DMS 273 (cell line): ENCODE data around the gene SLC49A4.
"Not testable (repeated sequence)": the region's sequence is repeated elsewhere in the genome, so short reads cannot be mapped to it uniquely, and the experiment has no call there.

ENCODE experiments used
- DNase-seq: peaks from one replicate; lab custom pipeline; 2025; ENCODE audit not compliant: unreplicated experiment; lab: John Stamatoyannopoulos, UW

SLC49A4 gene, protein sequence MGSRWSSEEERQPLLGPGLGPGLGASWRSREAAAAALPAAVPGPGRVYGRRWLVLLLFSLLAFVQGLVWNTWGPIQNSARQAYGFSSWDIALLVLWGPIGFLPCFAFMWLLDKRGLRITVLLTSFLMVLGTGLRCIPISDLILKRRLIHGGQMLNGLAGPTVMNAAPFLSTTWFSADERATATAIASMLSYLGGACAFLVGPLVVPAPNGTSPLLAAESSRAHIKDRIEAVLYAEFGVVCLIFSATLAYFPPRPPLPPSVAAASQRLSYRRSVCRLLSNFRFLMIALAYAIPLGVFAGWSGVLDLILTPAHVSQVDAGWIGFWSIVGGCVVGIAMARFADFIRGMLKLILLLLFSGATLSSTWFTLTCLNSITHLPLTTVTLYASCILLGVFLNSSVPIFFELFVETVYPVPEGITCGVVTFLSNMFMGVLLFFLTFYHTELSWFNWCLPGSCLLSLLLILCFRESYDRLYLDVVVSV

GRCh38 chr3:122794779-122795673 lies at the start of gene SLC49A4:
Gene SLC49A4, plus strand, starts transcription at chr3:122795069. Its CDS starts 124 bp downstream, at chr3:122795193.
- DNase-seq = no peak

DNA sequence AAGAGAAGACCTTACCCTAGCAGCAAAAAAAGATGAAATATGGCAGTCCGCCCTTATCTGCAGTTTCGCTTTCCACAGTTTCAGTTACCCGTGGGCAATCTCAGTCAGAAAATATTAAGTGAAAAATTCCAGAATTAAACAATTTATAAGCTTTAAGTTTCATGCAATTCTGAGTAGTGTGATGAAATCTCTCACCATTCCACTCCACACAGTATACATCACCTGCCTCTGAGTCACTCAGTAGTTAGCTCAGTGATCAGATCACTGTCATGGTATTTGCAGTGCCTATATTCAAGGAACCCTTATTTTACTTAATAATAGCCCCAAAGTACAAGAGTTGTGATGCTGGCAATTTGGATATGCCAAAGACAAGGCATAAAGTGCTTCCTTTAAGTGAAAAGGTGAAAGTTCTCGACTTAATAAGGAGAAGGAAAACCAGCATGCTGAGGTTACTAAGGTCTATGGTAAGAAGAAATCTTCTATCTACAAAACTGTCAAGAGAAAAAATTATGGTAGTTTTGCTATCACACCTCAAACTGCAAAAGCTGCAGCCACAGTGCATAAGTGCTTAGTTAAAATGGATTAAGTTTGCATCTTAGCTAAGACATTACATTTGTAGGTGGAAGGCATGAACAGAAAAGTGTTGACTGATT lies 49.4 kb upstream of the SLC49A4 start:
- no peak for DNase-seq

GRCh38 chr3:122747295-122747694 lies 47.6 kb upstream of the SLC49A4 start:
- not testable (repeated sequence) for DNase-seq

DNA sequence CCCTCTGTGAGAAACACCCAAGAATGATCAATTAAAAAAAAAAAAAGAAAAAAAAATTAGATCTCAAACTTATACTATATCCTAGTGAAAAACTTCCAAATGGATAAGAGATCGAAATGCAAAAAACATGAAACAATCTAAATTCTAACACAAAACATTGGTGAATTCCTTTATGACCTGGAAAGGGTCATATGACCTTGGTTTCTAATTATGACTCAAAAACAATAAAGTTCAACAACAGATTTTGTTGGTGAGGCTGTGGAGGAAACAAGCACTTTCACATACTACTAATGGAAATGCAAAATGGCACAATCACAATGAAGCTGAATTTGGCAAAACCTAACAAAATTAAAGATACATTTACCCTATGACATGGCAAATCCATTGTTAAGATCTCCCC lies 46.5 kb upstream of the SLC49A4 start:
- DNase-seq = no peak

DNA sequence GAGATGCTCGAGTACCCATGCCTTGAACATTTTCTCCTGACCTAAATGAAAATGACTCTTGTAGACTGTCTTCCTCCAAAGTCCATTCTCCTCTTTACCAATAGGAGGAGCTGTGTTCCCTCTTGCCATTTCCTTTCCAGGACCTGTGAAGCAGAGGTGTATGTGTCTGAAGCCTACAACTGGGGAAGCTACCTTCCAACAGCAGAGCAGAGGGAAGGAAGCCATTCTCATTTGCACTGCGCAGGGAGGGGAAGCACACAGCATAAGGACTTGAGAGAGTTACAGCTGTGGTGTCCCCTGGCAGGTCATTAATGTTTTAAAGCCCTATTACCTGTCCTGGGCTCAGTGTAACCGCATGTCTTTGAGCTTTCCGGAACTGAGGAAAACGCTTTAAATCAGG lies 39.9 kb upstream of the SLC49A4 start:
- no peak for DNase-seq

DNA sequence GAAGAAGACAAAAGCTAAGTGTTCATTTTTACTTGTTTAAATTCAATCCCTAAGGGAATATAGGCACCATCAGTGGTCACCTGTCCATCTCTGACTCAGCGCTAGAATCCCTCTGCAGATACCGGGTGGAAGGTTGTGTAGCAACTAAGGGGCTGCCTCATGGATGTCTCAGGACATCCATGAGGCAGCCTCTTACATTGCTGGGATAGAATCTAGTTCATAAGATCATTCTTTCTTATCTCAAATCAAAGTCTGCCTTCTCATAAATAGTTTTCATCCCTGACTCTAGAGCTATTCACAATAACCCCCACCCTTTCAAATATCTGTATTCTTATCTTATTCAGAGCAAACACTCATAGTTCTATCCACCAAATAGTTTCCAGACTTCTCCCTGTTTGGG lies 39.4 kb upstream of the SLC49A4 start:
- DNase-seq = no peak

DNA sequence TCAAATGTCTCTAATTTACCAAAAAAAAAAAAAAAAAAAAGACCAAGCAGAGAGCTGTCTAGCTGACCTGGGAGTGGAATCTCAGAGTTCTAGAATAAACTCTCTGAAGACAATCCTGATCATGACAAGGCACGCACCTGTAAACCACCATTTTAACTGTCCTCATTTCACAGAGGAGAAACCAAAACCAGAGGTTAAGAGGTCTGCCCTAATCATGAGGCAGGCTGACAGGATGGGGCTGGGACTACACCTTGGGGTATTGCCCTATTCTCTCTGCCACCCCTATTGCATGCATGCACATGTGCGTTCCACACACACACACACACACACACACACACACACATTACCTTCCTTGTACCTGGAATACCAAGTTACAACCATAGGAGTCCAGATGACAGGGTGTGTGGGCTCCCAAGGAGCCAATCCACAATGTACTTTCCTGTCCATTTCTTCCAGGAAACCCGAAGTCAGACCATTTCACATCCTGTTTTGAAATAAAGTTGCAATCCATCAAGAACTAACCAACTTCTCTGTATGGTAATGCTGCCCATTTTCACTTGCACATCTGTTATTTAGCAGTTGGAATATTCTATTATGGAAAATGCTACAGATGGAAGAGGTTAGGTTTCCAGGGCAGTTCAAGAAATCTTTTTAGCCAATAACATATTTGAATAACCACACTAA lies 35.9 kb upstream of the SLC49A4 start:
- DNase-seq = no peak

DNA sequence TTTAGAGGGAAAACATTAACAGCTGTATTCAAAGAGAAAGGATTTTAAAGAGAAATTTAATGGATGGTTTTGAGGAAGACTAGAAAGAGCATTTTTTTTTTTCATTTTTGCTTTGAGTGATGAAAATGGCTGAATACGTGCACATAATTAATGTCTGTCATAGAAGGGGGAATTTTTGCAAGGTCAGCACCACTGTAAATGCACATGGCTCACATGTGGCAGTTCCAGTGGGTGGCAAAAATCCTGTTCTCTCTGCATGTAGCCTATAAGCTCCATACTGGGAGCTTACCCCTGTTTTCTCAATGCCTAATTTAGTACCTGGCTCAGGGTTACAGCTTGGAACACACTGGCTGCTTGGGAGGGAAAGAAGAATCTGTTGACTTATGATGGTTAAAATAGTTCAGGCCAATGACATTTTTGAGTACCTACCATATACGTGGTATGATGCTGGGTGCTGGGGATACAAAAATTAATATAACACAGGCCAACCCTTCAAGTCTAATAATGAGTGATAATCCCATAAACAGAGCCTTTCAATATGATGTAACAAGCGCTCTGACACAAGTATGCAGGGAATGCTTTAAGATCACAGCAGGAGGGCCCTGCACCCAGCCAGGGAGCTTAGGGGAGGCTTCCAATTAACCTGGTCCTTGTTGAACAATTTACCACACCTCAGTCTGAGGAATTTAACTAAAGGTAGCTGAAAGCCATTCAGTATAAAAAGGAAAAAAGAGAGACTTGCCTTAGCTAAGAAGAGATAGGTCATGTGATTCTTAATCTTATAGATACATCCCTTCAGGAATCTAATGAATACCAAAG lies 34.2 kb upstream of the SLC49A4 start:
- DNase-seq = no peak

DNA sequence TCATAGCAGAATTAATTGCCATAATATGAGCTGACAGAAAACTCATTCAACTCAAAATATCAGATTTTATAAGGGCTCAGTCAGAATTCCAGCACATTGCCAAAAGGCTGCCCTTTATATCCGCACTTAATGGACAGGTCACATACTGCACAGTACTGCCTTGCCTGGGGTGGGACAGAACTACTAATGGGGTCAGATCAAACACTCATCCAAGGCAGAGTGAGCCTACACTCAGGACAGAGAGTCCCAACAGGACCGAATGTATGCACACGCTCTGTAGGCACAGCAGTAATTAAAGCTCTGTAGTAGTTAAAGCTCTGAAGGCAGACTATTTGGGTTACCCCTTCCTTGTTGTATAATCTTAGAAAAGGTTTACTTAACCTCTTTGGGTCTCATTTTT lies 28.4 kb upstream of the SLC49A4 start:
- DNase-seq = no peak

DNA sequence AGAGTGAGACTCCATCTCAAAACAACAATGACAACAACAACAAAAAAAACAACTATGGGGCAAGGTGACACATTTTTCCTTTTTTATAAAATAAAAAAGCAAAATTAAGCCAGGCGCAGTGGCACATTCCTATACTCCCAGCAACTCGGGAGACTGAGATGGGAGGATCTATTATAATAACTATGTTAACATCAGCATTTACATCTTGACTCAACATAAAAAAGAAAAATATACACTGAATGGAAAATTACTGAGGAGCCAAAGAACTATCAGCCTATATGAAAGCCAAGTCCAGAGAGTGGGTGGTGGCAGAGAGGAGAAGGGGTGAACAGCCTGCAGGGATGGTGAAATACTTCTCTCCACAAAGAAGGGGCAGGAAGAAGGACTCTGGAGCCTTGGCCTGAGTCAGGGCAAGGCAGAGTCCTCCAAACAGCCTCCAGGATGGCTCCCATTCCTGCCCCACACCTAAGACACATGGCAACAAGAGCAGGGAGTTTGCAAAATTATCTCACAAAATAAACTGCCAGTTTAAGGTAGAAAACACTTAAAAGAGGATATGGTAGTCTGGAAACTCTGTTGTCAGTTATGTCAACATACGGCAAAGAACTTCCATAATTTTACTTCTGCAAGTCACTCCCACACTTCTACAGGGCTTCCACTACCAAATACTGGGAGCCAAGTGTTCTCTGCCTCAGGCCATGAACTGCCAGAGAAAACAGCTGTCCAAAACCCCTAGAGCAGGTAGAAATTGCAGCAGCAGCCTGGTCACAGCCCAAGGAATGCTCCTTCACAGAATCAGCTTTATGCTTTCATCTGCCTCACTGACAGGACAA lies 27.1 kb upstream of the SLC49A4 start:
- DNase-seq = no peak

DNA sequence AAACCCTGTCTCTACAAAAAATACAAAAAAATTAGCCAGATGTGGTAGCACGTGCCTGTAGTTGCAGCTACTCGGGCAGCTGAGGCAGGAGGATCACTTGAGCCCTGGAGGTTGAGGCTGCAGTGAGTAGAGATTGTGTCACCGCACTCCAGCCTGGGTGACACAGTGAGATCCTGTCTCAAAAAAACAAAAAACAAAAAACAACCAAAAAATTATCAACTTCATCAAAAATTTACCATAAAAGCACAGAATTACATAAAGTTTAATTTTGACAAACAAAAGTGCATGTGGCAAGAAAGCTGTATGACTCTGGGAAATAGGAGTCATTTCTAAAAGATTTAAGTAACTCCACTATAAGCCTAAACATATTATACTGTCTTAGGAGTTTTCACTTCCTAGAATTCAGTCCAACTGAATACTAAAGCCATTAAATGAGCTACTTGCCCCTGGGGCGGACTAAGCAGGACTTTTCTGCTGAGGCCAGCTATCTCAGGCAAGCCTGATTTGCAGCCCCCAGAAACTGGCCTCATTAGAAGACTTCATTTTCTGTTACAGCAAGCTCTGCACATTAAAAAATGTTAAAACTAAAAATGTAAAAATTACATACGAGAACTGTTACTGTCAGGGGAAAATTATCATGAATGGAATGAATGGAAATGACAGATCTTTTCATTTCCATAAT lies 24.2 kb upstream of the SLC49A4 start:
- DNase-seq = no peak

- no peak for DNase-seq
Observed at GRCh38 chr3:122772827-122773226, 22.0 kb upstream of the SLC49A4 start.

GRCh38 chr3:122773944-122774509 lies 20.8 kb upstream of the SLC49A4 start:
- no peak for DNase-seq

DNA sequence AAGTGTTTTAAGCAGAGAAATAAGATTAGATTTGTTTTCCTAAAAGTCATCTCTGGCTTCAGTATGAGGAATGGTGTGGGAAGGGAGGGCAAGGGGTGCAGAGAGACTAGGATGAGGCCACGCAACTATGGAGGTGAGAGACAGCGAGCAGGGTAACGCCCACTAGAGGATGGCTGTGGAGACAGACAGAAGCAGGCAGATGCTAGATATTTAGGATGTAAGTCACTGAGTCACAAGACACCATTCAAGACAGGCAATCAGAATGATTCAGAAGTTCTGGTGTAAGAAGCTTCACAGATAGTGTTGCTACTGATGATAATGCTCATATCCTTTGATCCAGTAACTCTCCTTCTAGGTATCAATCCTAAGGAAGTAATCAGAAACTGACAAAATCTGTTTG lies 20.3 kb upstream of the SLC49A4 start:
- DNase-seq = no peak

GRCh38 chr3:122776675-122777468 lies 18.0 kb upstream of the SLC49A4 start:
- DNase-seq = no peak

DNA sequence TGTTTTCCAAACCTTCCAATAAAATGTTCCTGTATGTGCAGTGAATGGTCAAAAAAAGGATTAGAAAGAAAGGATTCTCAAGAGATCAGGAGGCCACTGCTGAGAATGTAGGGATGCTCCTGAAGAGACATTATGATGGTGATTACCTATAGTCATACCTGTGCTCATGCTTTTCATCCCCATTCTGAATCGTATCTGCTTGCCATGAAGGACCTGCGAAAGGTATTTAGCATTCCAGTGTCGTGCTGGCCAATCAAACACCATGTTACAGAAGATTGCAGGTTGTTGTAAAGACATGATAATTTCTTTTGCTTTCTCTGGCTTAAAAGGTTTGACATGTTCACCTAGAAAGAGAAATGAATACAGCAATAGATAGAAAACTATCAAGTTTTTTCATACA lies 17.3 kb upstream of the SLC49A4 start:
- DNase-seq = no peak

- no peak for DNase-seq
Observed at GRCh38 chr3:122782804-122783203, 12.1 kb upstream of the SLC49A4 start.
